NCI-H2196 treated with DMSO at 0.1 percent for 48 hours (cell line): ENCODE measurements around the gene GPS1.
"Not testable (repeated sequence)": the region's sequence is repeated elsewhere in the genome, so short reads cannot be mapped to it uniquely, and the experiment has no call there.

ENCODE experiments used
- DNase-seq: peaks from one replicate; lab custom pipeline; 2025; ENCODE audit not compliant: unreplicated experiment; lab: John Stamatoyannopoulos, UW

The GPS1 gene

DNA sequence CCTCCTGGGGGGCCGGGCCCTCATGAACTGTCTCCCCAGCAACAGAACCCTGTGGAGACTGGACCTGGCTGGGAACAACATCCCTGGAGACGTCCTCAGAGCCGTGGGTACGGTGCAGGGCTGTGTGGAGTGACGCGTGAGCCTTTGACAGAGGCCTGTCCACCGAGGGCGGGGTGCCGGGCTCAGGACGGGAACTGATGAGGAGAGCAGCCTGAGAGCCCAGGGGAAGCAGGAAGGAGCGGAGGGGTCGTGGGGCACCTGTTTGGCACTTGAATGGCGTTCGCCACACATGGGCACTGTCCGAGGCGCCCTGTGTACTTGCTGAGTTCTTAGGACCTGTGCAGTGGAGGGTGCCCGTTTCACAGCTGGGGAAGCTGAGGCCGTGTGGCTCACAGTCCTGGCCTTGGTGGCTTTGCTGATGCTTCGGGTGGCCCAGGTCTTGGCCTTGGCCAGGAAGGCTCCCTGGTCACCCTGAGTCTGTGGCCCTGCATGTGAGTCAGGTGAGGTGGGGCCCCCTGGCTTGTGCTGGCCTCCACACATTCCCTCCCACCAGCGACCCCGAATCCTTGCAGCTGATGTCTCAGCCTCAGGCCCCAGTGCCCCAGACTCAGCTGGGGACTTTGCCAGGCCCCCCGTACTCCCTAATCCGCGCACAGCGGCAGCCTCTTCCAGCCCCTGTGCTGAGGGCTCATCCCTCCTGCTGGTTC lies 26.1 kb upstream of the GPS1 start:
- no peak for DNase-seq

DNA sequence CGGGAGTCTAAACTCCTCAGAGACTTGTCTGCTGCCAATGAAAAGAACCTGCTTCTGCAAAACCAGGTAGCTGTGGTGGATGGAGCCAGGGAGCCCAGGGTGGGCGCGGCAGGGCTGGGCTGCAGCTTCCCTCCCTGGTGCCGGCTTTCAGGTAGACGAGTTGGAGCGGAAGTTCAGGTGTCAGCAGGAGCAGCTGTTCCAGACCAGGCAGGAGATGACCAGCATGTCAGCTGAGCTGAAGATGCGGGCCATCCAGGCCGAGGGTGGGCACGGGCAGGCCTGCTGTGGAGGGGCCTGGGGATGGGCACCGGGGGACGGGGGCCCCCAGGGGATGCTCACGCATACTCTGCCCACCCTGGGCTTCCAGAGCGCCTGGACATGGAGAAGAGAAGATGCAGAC lies 23.5 kb upstream of the GPS1 start:
- DNase-seq: no peak

DNA sequence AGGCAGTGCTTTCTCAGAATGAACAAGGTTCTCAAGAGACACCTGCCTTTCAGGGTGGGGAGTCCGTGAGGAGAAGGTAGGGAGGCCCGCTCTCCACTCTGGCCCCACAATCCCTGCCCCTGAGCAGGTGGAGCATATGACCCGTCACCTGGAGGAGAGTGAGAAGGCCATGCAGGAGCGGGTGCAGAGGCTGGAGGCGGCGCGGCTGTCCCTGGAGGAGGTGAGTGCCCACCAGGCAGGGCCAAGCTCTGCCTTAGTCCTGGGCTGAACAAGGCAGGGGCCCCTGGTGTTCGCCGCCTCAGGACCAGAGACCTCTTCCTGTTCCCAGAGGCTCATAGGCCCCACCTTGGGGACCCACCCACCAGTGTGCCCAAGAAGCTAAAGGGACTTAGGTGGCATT lies 22.7 kb upstream of the GPS1 start:
- no peak for DNase-seq

DNA sequence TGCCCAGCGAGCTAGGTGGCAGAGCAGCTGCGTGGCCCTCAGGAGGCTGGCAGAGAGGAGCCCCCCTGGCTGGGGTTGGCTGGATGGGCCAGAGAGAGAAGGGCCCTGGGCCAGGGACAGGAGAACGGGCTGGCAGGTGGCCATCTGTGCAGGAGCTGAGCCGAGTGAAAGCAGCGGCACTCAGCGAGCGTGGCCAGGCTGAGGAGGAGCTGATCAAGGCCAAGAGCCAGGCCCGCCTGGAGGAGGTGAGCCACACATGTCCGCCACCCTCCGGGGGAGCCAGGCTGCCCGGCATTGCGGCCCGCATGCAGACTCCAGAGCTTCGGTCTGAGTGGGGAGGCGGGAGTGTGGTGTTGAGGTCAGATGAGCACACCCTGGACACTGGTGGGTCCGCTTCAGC lies 22.3 kb upstream of the GPS1 start:
- DNase-seq: no peak

DNA sequence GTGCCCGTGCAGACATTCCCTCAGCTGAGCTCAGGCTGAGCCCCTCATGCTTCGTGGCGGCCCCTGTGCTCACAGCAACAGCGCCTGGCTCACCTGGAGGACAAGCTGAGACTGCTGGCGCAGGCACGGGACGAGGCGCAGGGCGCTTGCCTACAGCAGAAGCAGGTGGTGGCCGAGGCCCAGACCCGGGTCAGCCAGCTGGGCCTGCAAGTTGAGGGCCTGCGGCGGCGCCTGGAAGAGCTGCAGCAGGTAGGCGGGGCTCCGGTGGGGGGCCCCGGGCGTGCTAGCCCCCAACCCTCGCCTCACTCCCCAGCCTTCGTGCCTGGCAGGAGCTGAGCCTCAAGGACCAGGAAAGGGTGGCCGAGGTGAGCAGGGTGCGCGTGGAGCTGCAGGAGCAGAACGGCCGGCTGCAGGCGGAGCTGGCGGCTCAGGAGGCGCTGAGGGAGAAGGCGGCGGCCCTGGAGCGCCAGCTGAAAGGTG lies 21.7 kb upstream of the GPS1 start:
- DNase-seq: no peak

DNA sequence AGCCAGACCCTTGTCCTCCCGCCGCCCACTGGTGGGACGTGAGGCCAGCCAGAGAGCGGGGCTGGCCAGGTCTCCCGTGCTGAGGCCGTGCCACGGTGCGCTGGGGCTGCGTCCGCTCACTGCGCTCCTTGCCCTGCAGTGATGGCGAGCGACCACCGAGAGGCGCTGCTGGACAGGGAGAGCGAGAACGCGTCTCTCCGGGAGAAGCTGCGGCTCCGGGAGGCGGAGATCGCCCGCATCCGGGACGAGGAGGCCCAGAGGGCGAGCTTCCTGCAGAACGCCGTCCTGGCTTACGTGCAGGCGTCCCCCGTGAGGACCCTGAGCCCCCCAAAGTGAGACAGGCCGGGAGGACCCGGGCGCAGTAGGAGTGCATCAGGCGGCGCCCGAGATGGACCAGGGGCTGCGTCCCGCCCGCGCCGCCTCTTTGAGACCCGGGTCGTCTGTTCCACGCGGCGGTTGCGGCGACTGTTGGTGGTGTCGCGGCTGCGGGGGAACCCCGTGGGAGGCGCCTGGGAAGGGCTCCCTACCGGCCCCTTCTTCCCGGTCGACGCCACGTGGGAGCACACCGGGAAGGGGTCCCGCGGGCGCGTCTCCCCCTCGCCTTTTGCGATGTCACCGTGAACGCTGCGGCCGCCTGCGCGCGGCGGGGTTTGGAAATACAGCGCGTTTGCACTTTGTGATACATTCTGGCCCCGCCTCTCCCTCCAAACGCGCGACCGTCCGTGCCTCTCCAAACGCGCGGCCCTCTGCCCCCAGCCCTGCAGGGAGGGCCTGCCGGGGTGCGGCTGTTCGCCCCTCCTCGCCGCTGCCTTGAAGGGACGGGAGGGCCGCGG lies 21.0 kb upstream of the GPS1 start:
- DNase-seq: peak; percentile 93

DNA sequence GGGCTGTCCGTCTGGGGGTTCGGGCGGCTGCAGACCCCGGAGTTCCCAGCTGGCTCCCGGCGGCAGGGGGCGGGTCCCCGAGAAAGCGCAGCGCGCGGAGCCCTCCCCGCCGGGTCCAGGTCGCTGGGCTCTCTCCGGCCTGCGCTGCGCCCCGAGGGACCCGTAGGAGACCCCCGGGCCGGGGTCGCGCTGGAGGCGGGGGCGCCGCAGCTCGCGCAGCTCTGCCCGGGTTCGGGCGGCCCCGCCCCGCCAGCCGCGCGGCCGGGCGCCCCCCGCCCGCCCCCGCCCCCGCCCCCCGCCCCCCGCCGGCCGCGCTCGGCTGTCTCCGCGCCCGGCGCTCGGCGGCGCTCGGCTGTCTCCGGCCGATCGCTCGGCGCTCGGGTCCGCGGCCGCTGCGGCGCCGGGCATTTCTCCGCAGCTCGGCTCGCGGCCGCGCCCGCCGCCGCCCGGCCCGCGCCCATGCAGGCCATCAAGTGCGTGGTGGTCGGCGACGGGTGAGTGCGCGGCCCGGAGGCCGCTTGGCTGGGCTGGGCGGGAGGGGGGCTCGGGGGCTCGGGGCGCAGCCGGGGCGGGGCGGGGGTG lies 20.3 kb upstream of the GPS1 start, which contains the start of gene RAC3:
RAC3 (plus strand) TSS at position 376 of the 582 bp plus-strand sequence; CDS start at position 460, 84 bp downstream.
- DNase-seq: peak; percentile 30

DNA sequence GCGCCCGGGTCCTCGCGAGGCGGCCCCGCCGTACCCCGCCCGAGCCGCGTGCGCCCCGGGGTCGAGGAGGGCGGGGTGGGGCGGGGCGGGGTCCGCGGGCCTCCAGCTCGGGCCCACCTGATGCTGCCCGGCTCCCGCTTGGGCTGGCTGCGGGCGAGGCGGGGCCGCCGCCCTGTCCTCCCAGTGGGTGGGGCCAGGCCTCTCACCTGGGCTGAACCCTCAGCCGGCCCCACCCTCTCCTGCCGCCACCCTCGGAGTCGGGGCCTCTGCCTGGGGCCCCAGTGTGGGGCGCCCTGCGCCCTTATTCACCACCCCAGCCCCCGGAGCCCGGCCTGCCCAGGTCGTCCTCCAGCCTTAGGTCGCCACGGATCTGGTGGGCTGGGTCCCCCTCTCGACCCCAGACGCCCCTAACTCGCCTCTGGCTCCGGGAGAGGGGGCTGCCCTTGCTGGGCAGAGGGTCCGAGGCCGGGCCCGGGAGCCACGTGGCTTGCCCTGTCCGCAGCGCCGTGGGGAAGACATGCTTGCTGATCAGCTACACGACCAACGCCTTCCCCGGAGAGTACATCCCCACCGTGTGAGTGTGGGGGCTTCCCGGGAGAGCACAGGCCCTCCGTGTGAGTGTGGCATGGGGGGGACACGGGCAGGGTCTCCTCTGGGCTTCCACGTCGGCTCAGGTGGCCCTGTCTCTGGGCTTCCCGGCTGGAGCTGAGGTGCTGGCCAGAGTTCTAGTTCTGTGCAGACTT lies 19.6 kb upstream of the GPS1 start:
- DNase-seq: peak; percentile 56

DNA sequence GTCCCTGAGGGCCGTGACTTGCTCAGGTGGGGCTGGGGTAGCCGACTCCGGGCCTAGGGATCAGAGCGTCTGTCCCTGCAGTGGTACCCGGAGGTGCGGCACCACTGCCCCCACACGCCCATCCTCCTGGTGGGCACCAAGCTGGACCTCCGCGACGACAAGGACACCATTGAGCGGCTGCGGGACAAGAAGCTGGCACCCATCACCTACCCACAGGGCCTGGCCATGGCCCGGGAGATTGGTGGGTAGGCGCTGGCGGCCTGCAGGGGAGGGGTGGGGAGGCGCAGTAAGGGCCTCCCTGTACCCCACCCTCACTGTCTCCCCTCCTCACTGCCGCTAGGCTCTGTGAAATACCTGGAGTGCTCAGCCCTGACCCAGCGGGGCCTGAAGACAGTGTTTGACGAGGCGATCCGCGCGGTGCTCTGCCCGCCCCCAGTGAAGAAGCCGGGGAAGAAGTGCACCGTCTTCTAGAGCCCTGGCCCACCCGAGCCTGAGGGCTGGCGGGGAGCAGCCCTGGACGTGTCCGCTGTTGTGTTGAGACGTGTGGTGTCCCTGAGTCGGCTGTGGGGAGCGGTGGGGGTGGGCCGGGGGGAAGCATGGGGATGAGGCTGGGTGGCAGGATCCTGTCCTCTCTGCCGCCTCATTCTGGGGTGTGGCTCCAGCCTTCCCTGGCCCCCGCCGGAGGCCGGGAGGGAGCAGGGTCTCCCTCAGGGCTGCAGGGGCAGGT lies 18.2 kb upstream of the GPS1 start:
- DNase-seq: no peak

DNA sequence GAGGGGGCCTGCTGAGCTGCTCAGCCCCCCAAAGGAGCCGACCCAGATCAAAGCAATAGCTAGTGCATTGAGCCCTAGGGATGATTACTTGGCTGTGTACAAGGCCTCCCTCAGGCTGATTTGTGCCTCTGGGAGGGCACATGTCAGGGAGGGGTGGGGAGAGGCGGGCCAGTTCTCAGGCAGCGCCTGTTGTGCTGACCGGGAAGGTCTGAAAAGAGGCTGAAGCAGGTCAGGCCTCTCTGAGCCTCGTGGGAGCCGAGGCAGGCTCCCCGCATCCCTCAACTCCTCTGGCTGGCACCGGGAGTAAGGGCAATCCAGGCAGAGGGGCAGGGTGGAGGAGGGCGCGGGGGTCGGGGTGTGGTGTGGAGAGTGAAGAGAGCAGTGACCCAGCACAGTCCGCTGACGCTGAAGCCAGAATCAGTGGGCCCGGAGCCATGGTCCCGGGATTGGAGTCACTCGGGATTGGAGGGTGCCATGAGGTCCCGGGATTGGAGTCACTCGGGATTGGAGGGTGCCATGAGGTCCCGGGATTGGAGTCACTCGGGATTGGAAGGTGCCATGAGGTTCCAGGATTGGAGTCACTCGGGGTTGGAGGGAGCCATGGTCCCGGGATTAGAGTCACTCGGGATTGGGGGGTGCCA lies 17.2 kb upstream of the GPS1 start:
- DNase-seq: no peak

DNA sequence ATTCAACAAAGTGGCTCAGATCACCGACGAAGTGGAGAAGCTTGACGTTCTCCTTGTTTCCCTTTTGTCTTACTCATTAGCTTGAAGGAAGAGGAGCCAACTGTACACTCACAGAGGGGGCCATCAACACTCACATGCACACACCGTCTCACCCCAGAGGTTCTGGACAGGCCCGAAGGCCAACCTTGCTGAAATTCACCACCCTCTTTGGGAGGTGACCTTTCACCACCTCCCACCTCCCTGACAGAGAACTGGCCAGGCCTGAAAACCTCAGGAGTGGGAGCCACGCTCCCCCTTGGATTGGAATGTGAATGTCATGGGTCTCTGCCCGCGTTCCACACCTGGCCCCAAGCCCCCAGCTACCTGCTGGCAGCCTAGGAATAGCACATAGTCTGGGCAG lies 16.2 kb upstream of the GPS1 start:
- DNase-seq: no peak

DNA sequence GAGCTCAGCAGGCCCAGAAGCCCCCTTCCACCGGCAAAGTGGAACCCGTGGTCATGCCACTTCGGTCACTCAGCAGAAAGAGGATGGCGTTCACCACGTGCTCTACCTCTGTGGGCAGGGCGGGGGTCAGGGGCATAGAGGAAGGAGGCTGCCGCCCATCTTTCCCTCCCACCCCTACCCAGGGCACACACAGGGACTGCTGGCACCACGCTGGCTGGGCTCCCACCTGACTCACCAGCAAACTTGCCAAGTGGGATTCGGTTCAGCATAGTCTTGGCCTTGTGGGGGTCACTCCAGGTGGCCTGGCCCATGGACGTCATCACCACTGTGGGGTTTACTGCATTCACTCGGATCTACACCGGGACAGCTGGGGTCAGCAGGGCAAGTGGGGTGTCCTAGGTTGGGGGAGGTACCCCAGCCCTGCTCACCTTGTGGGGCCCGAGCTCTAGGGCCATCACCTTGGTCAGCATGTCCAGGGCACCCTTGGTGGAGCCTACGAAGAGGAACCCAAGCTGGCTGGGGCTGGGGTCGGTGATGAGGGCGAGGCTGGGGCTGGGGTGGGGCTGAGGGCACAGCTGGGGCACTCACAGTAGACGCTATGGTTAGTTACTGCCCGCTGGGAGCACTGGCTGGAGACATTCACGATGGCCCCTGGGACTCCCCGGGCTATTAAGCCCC lies 15.6 kb upstream of the GPS1 start:
- no peak for DNase-seq

DNA sequence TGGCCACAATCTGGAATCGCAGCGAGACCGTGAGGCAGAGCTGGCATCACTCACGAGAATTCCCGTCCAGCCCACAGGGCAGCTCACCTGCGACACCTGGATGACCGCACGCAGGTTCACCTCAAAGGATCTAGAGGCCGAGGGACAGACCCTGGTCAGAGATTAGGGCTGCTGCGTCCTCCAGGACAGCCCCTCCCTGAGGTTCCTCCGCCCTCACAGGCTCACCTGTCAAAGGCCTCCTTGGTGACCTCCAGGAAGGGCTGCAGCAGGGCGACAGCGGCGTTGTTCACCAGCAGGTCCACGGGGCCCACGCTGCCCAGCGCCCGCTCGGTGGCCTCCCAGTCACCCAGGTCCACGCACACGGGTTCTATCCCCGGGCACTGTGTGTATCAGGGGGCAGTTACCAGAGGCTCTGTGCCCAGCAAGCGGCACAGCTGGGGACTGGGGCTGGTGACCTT lies 15.0 kb upstream of the GPS1 start:
- no peak for DNase-seq

DNA sequence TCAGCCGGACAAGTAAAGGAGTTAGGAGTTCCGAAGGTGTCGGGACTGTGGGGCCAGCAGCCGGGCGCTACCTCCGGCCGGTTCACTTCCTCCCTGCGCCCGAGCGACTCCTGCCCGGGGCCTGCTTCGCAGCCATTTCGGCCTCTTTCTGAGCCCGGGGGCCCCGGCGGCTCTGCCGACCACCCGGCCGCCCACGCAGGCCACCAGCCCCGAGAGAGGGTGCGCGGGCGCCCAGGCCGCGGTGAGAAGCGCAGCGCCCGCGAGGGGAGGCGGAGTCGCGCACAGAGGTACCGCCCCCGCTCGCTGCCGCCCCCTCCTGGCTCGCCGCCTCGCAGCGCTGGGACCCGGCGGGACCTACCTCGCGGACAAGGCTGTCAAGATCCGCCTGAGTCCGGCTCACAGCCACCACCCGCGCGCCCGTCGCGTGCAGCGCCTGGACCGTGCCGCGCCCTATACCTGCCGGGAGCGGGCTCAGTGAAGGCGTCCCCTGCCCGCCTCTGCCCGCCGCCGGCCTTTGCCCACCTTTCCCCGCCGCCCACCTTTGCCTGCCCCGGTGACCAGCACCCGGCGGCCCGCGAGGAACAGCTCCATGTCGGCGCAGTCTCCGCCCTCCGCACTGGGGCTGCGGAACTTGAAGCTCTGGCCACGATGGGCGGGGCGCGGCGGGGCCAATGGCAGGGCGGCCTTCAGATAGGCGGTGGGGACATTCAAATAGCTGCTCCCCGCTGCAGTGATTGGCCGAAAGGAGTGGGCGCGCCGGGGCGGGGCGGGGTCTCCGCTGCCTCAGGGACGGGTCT lies 14.4 kb upstream of the GPS1 start, which contains the start of gene DCXR:
DCXR (minus strand) TSS at position 606 of the 797 bp plus-strand sequence; CDS start at position 591, 15 bp downstream.
- peak; percentile 98 for DNase-seq

DNA sequence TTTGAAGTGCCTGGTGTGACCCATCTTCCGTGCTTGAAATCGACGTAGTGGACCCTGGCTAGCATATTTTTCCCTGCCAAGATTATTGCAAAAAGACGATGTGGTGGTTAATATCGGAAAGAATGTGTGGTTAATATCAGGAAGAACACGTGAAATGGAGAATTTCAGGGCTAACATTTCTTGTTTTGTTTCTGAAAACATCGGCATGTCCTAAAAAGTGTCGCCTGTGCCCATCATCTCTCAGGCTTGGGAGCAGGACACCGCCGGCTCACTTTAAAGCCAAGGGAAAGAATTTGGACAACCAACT lies 13.9 kb upstream of the GPS1 start:
- no peak for DNase-seq

DNA sequence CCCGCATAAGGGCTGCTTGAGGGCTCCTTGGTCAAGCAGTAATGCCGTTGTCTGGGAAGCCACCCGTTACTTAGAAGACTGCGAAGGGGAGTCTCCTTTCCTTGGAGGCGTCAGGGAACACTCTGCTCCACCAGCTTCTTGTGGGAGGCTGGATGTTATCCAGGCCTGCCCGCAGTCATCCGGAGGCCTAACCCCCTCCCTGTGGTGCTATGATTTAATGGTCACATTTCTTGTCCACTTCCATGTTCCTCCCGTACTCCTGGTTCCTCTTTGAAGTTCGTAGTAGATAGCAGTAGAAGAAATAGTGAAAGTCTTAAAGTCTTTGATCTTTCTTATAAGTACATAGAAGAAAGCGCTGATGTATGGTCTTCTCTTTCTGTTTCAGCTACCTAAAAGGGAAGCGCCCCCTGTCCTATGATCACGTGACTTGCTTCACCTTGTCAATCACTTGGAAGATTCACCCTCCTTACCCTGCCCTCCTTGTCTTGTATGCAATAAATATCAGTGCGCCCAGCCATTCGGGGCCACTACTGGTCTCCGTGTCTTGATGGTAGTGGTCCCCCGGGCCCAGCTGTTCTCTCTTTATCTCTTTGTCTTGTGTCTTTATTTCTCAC lies 12.8 kb upstream of the GPS1 start:
- DNase-seq: not testable (repeated sequence)

DNA sequence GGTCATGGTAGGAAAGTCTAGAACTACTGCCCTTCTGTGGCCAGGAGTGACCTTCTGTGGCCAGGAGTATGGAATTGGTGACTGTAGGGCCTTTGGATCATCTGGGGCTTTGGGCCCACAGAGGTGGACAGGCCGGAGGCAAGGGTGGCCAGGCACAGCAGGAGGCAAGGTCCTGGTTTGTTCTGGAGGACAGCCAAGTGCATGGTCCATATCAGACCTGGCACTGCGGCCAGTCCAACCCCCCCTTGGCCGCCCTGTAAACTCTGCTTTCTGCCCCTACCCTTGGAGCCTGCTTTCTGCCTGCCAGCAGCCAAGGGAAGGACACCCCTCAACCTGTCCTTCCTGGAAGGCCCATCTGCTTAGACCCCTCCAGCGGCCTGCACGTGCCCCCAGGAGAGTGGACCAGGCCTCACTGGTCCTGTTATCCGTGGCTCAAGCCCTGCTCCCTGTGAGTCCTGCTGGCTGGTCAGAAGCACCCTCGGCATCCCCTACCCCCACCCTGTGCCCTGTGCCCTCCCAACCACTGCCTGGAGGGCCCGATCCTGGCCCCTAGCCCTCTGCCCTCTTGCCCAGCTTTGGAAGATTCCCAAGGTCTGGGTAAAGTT lies 11.9 kb upstream of the GPS1 start:
- DNase-seq: no peak
